Right cardiac atrium (tissue), 5 donors: ENCODE results near the gene STX8. TPM values are rescaled to one million over a fixed set of nuclear protein-coding genes. Genes with fewer than 3 reads are reported as not detected.
A peak's percentile ranks its signal among the peaks of the same experiment; 100 is the strongest.

ENCODE experiments used
- ATAC-seq, 2 donors: fragments of 200-7000 bp; cut with Tn5 transposase; one replicate each; pipeline versions ENCODE4 v1.8.0 to v1.9.1; 2020; ENCODE audit warnings: moderate library complexity in 2 of 2, mild to moderate bottlenecking in 1 of 2
- DNase-seq, 3 donors: peaks; one replicate each; pipeline ENCODE4 v3.0.0-alpha.2; 2020
- H3K27ac ChIP-seq: one replicate; pipeline ENCODE4 v1.5.1; 2013; ENCODE audit warnings: mild to moderate bottlenecking, low read length, control low read depth, moderate library complexity
- H3K27me3 ChIP-seq: one replicate; pipeline ENCODE4 v1.6.1; 2013; ENCODE audit not compliant: control insufficient read depth, insufficient read depth
- H3K4me1 ChIP-seq: one replicate; pipeline ENCODE4 v1.6.1; 2013; ENCODE audit warnings: low read length; ENCODE audit not compliant: control insufficient read depth, insufficient read depth
- H3K4me3 ChIP-seq: one replicate; pipeline ENCODE4 v1.5.1; 2013; ENCODE audit warnings: low read length, control low read depth
- H3K9me3 ChIP-seq: one replicate; pipeline ENCODE4 v1.6.1; 2013; ENCODE audit warnings: low read length; ENCODE audit not compliant: control insufficient read depth
- WGBS: extraction: QIAGEN DNeasy Blood & Tissue Kit; methylation state at CpG from one replicate; pipeline ENCODE4 v1.1.7; 2013; 5-methylcytosine and 5-hydroxymethylcytosine counted together
- intact Hi-C, 4 donors: fragments of 100-400 bp; cut with DNase I; formaldehyde crosslinking; loops; one replicate each; pipeline versions ENCODE4 v1.11.0 to v1.14.0; 2022 to 2023
- polyA plus RNA-seq: library from polyadenylated mRNA; stranded (reverse); fragments of 200-250 nt; gene quantifications from one replicate; pipeline ENCODE4 v1.2.3, GENCODE V29; 2013
- total RNA-seq, 4 donors: library from RNA; stranded (reverse); fragmentation: NEBNext Ultra II Directional; extraction: Animal tissue kit (Norgen Biotek cat#: 25700); gene quantifications; one replicate each; pipeline ENCODE4 v1.2.1, GENCODE V29; 2021
- donor health status: healthy with polysubstance abuse.
- donor health status: DM: no; HTN: yes; CAD: no.
- donor health status: DM: no; HTN: no; CAD: no.
- donor health status: DM: no; HTN: yes; CAD: no; lungs with severe emphysema.
- donor health status: DM: yes; HTN: yes; CAD: no.

The STX8 gene
- total and polyA plus RNA-seq, 5 donors = 54.4 to 68.3 (median 61.9) TPM

GRCh38 chr17:9439851-9440250, 135.8 kb downstream of the STX8 start:
- ATAC-seq = no peak
- Histone ChIP-seq H3K27ac (no peak overlapping the region), H3K4me3 (no peak overlapping the region), H3K27me3 (no peaks in the 10 kb centered on the region), H3K4me1 (no peaks in the 10 kb centered on the region), H3K9me3 (no peaks in the 10 kb centered on the region)
- no peak for DNase-seq
- WGBS = 88% methylated on average over 3 of the region's 3 CpGs
- intact Hi-C loops = no loop called here

DNA sequence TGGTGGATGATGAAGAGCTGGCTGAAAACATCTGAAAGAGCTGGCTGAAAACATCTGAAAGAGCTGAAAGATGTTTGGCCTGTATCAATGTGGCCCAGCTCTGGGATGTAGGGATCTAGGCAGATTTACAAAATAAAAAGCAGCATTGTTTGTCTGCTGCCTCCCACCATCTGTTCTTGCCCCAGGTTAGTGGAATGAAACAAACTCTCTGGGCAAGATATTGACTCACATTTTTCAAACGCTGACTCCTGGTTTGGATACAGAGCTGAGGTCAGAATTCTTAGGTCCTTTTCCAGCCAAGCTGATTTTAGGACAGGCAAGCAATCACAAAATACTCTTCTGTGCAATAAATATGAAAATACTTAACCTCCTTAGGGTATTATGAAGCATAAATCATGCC, 139.0 kb downstream of the STX8 start:
- DNase-seq = no peak
- H3K4me3 ChIP-seq = no peak overlapping the region
- ATAC-seq = no peak
- H3K9me3 ChIP-seq = no peaks in the 10 kb centered on the region
- WGBS = 58% methylated on average over 1 of the region's 1 CpG
- no peaks in the 10 kb centered on the region for H3K27me3 ChIP-seq
- intact Hi-C loops = no loop called here
- H3K4me1 ChIP-seq = no peaks in the 10 kb centered on the region
- no peak overlapping the region for H3K27ac ChIP-seq

GRCh38 chr17:9435165-9435564, 140.5 kb downstream of the STX8 start:
- Histone ChIP-seq H3K9me3 (no peaks in the 10 kb centered on the region), H3K27ac (no peak overlapping the region), H3K4me1 (no peaks in the 10 kb centered on the region), H3K4me3 (no peak overlapping the region), H3K27me3 (no peaks in the 10 kb centered on the region)
- DNase-seq = no peak
- no peak for ATAC-seq
- intact Hi-C loops = no loop called here
- 94% methylated on average over 6 of the region's 6 CpGs for WGBS

DNA sequence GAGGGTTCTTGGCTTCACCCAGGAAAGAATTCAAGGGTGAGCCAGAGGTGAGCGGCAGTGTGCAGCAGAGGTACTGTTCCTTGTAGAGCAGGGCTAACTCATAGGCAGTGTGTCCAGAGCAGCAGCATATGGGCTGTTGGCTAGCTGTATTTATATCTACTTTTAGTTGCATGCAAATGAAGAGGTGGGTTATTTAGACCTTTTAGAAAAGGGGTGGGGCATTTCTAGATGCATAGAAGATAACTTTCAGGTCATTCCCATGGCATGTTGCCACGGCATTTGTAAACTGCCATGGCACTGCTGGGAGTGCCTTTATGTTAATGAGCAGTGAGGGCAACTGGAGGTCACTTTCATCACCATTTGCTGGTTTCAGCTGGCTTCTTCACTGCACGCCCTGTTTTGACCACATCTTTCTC, 141.0 kb downstream of the STX8 start:
- no peaks in the 10 kb centered on the region for H3K9me3 ChIP-seq
- DNase-seq (no peak), ATAC-seq (no peak)
- 98% methylated on average over 3 of the region's 3 CpGs for WGBS
- H3K4me3 ChIP-seq = no peak overlapping the region
- H3K27ac ChIP-seq = no peak overlapping the region
- H3K27me3 ChIP-seq = no peaks in the 10 kb centered on the region
- no peaks in the 10 kb centered on the region for H3K4me1 ChIP-seq
- intact Hi-C loops = no loop called here

- intact Hi-C loops = no loop called here
- Histone ChIP-seq H3K27me3 (no peaks in the 10 kb centered on the region), H3K4me1 (no peaks in the 10 kb centered on the region), H3K9me3 (no peaks in the 10 kb centered on the region), H3K4me3 (no peak overlapping the region), H3K27ac (no peak overlapping the region)
- 86% methylated on average over 7 of the region's 7 CpGs for WGBS
- no peak for DNase-seq
- no peak for ATAC-seq
Measured at GRCh38 chr17:9432934-9433421, 142.6 kb downstream of the STX8 start.

DNA sequence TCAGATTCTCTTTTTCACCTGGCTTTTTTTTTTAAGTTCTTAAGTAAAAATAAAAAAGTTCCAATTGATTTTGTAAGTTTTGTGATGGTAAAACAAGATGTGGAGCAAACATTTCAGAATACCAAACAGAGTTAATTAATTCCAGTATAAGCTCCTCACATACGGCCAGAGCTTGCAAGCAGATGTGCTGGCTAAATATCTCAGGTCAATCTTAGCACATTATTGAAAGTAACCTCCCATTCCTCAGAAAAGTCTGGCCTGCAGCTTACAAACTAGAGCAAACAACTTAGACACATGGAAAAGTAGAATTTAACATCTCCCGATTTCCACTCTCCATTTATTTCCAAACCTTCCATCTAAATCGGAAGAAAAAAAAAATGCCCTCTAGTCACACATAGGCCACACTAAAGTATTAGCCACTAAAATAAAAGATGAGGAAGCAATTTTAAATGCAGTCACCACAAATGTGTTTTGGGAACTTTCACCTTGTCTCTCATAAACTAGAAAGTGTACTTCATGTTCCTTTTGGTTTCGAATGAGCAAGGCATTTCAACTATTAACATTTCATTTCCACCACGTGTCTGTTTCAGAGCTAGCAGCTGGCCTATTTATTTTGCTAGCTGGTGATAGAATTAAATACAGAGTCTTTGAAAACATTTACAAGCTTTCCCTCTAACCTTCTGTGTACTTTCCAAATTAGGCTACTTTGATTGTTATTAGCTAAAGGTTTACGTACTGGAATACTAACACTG, 143.3 kb downstream of the STX8 start:
- Histone ChIP-seq H3K27ac (no peak overlapping the region), H3K4me1 (no peaks in the 10 kb centered on the region), H3K4me3 (no peak overlapping the region), H3K27me3 (no peaks in the 10 kb centered on the region), H3K9me3 (no peaks in the 10 kb centered on the region)
- 67% methylated on average over 6 of the region's 6 CpGs for WGBS
- intact Hi-C loops = no loop called here
- ATAC-seq (no peak), DNase-seq (no peak)

GRCh38 chr17:9431620-9432019, 144.0 kb downstream of the STX8 start:
- Histone ChIP-seq H3K9me3 (no peaks in the 10 kb centered on the region), H3K27ac (no peak overlapping the region), H3K4me3 (no peak overlapping the region), H3K27me3 (no peaks in the 10 kb centered on the region), H3K4me1 (no peaks in the 10 kb centered on the region)
- 58% methylated on average over 2 of the region's 2 CpGs for WGBS
- DNase-seq (no peak), ATAC-seq (peak in 1 of 2 donors; percentile 75)
- intact Hi-C loops = no loop called here

GRCh38 chr17:9427465-9428315, 147.9 kb downstream of the STX8 start:
- Histone ChIP-seq H3K9me3 (no peaks in the 10 kb centered on the region), H3K27me3 (no peaks in the 10 kb centered on the region), H3K4me1 (no peaks in the 10 kb centered on the region), H3K4me3 (no peak overlapping the region), H3K27ac (no peak overlapping the region)
- peak; percentile 49 to 72 for ATAC-seq
- intact Hi-C loops = no loop called here
- 65% methylated on average over 11 of the region's 11 CpGs for WGBS
- peak in 1 of 3 donors; percentile 57 for DNase-seq

- WGBS = 91% methylated on average over 8 of the region's 8 CpGs
Measured at GRCh38 chr17:9424071-9424640, 151.5 kb downstream of the STX8 start.

DNA sequence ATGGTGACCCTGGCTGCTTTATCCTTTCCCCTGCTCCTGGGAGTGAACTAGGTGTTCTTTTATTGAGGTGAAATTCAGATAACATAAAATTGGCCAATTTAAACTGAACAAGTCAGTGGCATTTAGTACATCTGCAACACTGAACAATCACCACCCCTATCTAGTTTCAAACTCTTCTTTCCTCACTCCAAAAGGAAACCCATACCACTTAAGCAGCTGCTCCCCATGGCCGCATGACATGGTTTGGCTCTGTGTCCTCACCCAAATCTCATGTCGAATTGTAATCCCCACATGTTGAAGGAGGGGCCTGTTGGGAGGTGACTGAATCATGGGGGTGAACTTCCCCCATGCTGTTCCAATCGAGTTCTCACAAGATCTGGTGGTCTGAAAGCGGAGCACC, 154.1 kb downstream of the STX8 start:
- H3K27ac ChIP-seq = no peak overlapping the region
- no peak overlapping the region for H3K4me3 ChIP-seq
- no peaks in the 10 kb centered on the region for H3K27me3 ChIP-seq
- no peaks in the 10 kb centered on the region for H3K4me1 ChIP-seq
- intact Hi-C loops = no loop called here
- no peak for ATAC-seq
- no peak for DNase-seq
- H3K9me3 ChIP-seq = no peaks in the 10 kb centered on the region
- 89% methylated on average over 4 of the region's 4 CpGs for WGBS

More at GRCh38 chr17:9424071-9424640, 151.5 kb downstream of the STX8 start:
- H3K4me3 ChIP-seq = no peak overlapping the region
- no peak overlapping the region for H3K27ac ChIP-seq
- H3K4me1 ChIP-seq = no peaks in the 10 kb centered on the region
- intact Hi-C loops = no loop called here
- H3K9me3 ChIP-seq = no peaks in the 10 kb centered on the region
- no peaks in the 10 kb centered on the region for H3K27me3 ChIP-seq
- ATAC-seq (no peak), DNase-seq (no peak)

DNA sequence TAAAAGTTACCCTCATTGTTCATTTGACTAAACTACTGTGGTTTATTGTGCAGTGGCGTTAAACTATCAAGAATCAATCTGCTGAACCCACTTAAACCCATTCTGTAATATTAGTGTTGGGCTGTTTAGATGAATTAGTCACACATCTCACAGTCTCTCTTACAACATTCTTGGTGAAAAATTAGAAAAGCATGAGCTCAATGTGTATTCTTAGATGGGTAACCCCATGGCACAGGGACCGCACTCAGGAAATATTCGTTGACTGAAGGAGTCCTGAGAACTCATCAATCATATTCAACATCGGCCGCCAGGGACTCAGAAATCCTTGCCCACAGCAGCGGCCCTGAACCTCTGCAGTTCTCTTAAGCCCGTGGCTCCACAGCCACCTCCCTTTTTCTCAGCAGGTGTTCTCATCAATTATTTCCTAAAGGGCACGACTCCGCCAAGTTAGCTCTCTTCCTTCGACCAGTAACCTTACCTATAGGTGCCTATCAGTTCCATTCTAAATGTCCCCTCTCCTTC, 155.6 kb downstream of the STX8 start:
- 93% methylated on average over 10 of the region's 10 CpGs for WGBS
- Histone ChIP-seq H3K27ac (no peak overlapping the region), H3K9me3 (no peaks in the 10 kb centered on the region), H3K4me3 (no peak overlapping the region), H3K4me1 (no peaks in the 10 kb centered on the region), H3K27me3 (no peaks in the 10 kb centered on the region)
- intact Hi-C loops = no loop called here
- DNase-seq = no peak
- no peak for ATAC-seq
